Astrocyte of the spinal cord (primary cell): Measurements from ENCODE around the gene COX18.

ENCODE experiments used
- DNase-seq: peaks from one replicate; pipeline ENCODE4 v3.0.0; 2011; ENCODE audit warnings: low read depth, low spot score
- H3K4me3 ChIP-seq: 2 replicates; pipeline ENCODE4 v1.5.1; 2011; ENCODE audit warnings: low read depth, mild to moderate bottlenecking, low read length, moderate library complexity
- CTCF ChIP-seq: IDR thresholded peaks from 2 replicates; pipeline ENCODE4 v1.5.1; 2012; ENCODE audit warnings: low read depth, mild to moderate bottlenecking, low read length, inconsistent platforms
- in situ Hi-C: cut with HindIII; loops from 2 replicates; pipeline ENCODE4 v1.10.0; 2017; ENCODE audit warnings: low sequenced_read_pairs

The COX18 gene

GRCh38 chr4:73064536-73064935, 5.0 kb downstream of the COX18 start:
- in situ Hi-C loops = no loop called here
- H3K4me3 ChIP-seq = no peak overlapping the region
- no peak for DNase-seq
- no peak for TF ChIP-seq CTCF

- no peak for TF ChIP-seq CTCF
- H3K4me3 ChIP-seq = no peak overlapping the region
- in situ Hi-C loops = no loop called here
- DNase-seq = no peak
These were observed 14.1 kb downstream of the COX18 start for GRCh38 chr4:73055241-73055897.

GRCh38 chr4:73053974-73054480, 15.5 kb downstream of the COX18 start:
- no peak for TF ChIP-seq CTCF
- no peak overlapping the region for H3K4me3 ChIP-seq
- peak; percentile 54 for DNase-seq
- in situ Hi-C loops = no loop called here

GRCh38 chr4:73053076-73053475, 16.4 kb downstream of the COX18 start:
- TF ChIP-seq CTCF = no peak
- no peak overlapping the region for H3K4me3 ChIP-seq
- in situ Hi-C loops = no loop called here
- peak; percentile 11 for DNase-seq

GRCh38 chr4:73051625-73052024, 17.9 kb downstream of the COX18 start:
- TF ChIP-seq CTCF = no peak
- DNase-seq = no peak
- in situ Hi-C loops = no loop called here
- no peak overlapping the region for H3K4me3 ChIP-seq

GRCh38 chr4:73045879-73046278, 23.6 kb downstream of the COX18 start:
- DNase-seq = no peak
- H3K4me3 ChIP-seq = no peak overlapping the region
- in situ Hi-C loops = no loop called here
- TF ChIP-seq CTCF = no peak
